ENCODE data around the gene MED17.

The MED17 gene, protein sequence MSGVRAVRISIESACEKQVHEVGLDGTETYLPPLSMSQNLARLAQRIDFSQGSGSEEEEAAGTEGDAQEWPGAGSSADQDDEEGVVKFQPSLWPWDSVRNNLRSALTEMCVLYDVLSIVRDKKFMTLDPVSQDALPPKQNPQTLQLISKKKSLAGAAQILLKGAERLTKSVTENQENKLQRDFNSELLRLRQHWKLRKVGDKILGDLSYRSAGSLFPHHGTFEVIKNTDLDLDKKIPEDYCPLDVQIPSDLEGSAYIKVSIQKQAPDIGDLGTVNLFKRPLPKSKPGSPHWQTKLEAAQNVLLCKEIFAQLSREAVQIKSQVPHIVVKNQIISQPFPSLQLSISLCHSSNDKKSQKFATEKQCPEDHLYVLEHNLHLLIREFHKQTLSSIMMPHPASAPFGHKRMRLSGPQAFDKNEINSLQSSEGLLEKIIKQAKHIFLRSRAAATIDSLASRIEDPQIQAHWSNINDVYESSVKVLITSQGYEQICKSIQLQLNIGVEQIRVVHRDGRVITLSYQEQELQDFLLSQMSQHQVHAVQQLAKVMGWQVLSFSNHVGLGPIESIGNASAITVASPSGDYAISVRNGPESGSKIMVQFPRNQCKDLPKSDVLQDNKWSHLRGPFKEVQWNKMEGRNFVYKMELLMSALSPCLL

GRCh38 chr11:93784145-93784934 lies at the start of gene MED17:
Gene MED17, plus strand, starts transcription at chr11:93784282. Its CDS starts 232 bp downstream, at chr11:93784514.
- Mint-ChIP-seq H3K36me3 (peaks cover 37% of the 10 kb centered on the region), H3K4me3 (peak within 1 kb of the TSS; percentile 95), H3K27me3 (no peaks in the 10 kb centered on the region), H3K4me1 (peaks cover 52% of the 10 kb centered on the region), H3K9me3 (no peaks in the 10 kb centered on the region), H3K27ac (peak within 1 kb of the TSS; percentile 96)
- peak; percentile 94 for DNase-seq
- CTCF ChIA-PET: interaction anchor here (1.0 to 3.6 kb wide), 2 partner anchors 43 to 550 kb away, joined by 3 to 21 read pairs; partner anchors contain the start of genes C11orf54 and TAF1D

GRCh38 chr11:93734427-93735222 lies 49.5 kb upstream of the MED17 start:
- Mint-ChIP-seq H3K4me3 (no peak overlapping the region), H3K27ac (peak overlapping the region; percentile 14), H3K9me3 (no peaks in the 10 kb centered on the region), H3K4me1 (peaks cover 70% of the 10 kb centered on the region), H3K36me3 (peaks cover 77% of the 10 kb centered on the region), H3K27me3 (no peaks in the 10 kb centered on the region)
- CTCF ChIA-PET: no interaction called here
- DNase-seq: no peak

DNA sequence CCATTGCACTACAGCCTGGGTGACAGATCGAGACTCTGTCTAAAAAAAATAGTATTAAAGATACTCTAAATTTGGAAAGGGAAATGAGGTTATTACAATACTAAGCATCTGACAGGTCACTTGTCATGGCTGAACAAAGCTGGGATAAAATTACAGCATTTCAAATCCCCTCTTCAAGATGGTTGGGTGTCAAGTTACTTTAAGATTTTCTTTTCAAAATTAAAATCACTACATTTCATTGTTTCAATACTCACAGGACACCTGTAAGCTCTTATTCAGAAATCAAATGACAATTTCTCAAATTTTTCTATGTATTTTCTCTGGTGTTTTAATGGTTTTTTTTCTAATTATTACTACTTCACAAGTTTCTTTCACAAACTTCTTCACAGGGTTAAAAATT lies 48.5 kb upstream of the MED17 start:
- Mint-ChIP-seq H3K36me3 (peaks cover 77% of the 10 kb centered on the region), H3K4me3 (no peak overlapping the region), H3K4me1 (peaks cover 76% of the 10 kb centered on the region), H3K27me3 (no peaks in the 10 kb centered on the region), H3K9me3 (no peaks in the 10 kb centered on the region), H3K27ac (no peak overlapping the region)
- CTCF ChIA-PET: no interaction called here
- no peak for DNase-seq

GRCh38 chr11:93736129-93736528 lies 48.0 kb upstream of the MED17 start:
- peaks cover under 1% of the 10 kb centered on the region for H3K27me3 Mint-ChIP-seq
- no peak for DNase-seq
- H3K4me1 Mint-ChIP-seq: peaks cover 77% of the 10 kb centered on the region
- CTCF ChIA-PET: interaction anchor here (0.7 kb wide), 1 partner anchor 15 kb away, joined by 3 read pairs; no protein-coding TSS in a partner anchor
- no peaks in the 10 kb centered on the region for H3K9me3 Mint-ChIP-seq
- H3K36me3 Mint-ChIP-seq: peaks cover 82% of the 10 kb centered on the region
- H3K27ac Mint-ChIP-seq: peak overlapping the region; percentile 4
- peak overlapping the region; percentile 2 for H3K4me3 Mint-ChIP-seq

- Mint-ChIP-seq H3K9me3 (no peaks in the 10 kb centered on the region), H3K36me3 (peaks cover 70% of the 10 kb centered on the region), H3K4me1 (peaks cover 80% of the 10 kb centered on the region), H3K27ac (peak overlapping the region; percentile 77), H3K4me3 (peak overlapping the region; percentile 99), H3K27me3 (peaks cover 4% of the 10 kb centered on the region)
- CTCF ChIA-PET: interaction anchor here (1.5 kb wide), 1 partner anchor 48 kb away, joined by 5 read pairs; no protein-coding TSS in a partner anchor
- DNase-seq: no peak
Observed at GRCh38 chr11:93737904-93738612, 46.0 kb upstream of the MED17 start.

DNA sequence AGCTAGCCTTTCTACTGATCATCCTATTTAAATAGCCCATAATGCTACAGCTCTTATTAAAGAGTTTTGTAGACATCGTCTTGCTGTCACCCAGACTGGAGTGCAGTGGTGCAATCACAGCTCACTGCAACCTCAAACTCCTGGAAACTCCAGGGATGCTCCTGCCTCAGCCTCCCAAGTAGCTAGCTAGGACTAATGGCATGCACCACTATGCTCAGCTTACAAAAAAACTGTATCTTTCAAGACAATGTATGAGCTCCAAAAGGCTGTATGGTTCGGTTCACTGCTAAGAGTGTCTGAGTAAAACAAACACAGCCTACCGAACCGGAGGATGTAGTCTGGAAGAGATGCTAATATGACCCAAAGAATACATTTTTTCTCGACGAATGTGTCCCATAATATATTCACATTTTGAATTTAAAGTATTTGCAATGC lies 45.4 kb upstream of the MED17 start:
- CTCF ChIA-PET: interaction anchor here (1.5 kb wide), 1 partner anchor 47 kb away, joined by 5 read pairs; no protein-coding TSS in a partner anchor
- Mint-ChIP-seq H3K27ac (peak overlapping the region; percentile 77), H3K9me3 (no peaks in the 10 kb centered on the region), H3K36me3 (peaks cover 69% of the 10 kb centered on the region), H3K4me1 (peaks cover 77% of the 10 kb centered on the region), H3K27me3 (peaks cover 4% of the 10 kb centered on the region), H3K4me3 (peak overlapping the region; percentile 99)
- DNase-seq: no peak

GRCh38 chr11:93740031-93740729 lies 43.9 kb upstream of the MED17 start:
- Mint-ChIP-seq H3K36me3 (peaks cover 62% of the 10 kb centered on the region), H3K9me3 (no peaks in the 10 kb centered on the region), H3K27me3 (peaks cover 4% of the 10 kb centered on the region), H3K4me3 (peak overlapping the region; percentile 99), H3K4me1 (peaks cover 71% of the 10 kb centered on the region), H3K27ac (peak overlapping the region; percentile 99)
- peak; percentile 53 for DNase-seq
- CTCF ChIA-PET: interaction anchor here (3.4 kb wide), 1 partner anchor 43 kb away, joined by 21 read pairs; the partner anchor contains the start of gene MED17

- CTCF ChIA-PET: interaction anchor here (1.1 to 3.4 kb wide), 2 partner anchors 8 to 42 kb away, joined by 3 to 21 read pairs; partner anchors contain the start of gene MED17
- Mint-ChIP-seq H3K27me3 (peaks cover 4% of the 10 kb centered on the region), H3K9me3 (no peaks in the 10 kb centered on the region), H3K4me1 (peaks cover 67% of the 10 kb centered on the region), H3K27ac (peak overlapping the region; percentile 99), H3K4me3 (peak overlapping the region; percentile 99), H3K36me3 (peaks cover 62% of the 10 kb centered on the region)
- DNase-seq: peak; percentile 74
Observed at GRCh38 chr11:93740730-93741093, 43.4 kb upstream of the MED17 start.

DNA sequence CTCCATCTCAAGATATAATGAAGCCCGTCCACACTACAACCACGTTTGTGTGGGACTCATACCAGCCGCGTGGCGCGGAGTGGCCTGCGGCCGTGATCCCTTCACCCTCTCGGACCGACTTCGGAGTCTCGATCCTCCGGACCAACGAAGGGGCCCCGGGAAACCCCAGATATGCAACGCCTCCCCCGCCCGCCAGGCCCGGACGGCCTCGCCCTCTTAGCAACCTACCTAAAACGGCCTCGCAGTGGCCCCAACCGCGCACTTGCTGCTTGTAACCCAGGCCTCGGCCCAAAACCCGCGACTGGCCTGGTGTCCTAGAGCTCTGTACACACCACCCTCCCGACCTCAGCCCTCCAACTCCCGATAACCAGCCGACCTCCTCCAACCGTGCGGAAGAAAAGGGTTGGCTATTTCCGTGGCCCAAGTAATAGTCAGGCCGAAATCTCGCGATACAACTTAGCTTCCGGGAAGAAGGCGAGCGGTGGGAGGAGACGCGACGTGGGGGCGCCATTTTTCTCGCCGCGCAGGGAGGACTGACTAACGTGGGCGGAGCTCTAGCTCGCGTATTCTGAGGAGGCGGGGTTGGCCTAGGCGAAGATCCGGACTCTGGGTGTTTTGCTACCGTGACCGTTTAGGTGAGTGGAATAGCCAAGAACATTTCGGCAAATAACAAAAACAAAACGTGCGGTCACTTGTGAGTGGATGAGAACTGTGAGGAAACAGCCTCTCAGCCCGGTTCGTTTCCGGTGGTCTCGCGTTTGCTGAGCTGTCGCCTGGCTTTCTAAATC lies 42.8 kb upstream of the MED17 start, which contains the start of the genes C11orf54 and TAF1D:
Gene C11orf54, plus strand, starts transcription at position 579 of the 788 bp plus-strand sequence. CDS start 5,722 bp downstream, outside the sequence.
Gene TAF1D, minus strand, starts transcription at position 402 of the 788 bp plus-strand sequence. CDS start 2,191 bp downstream, outside the sequence.
- Mint-ChIP-seq H3K27me3 (peaks cover 4% of the 10 kb centered on the region), H3K4me3 (peak within 1 kb of the TSS; percentile 99), H3K4me1 (peaks cover 62% of the 10 kb centered on the region), H3K9me3 (no peaks in the 10 kb centered on the region), H3K36me3 (peaks cover 56% of the 10 kb centered on the region), H3K27ac (peak within 1 kb of the TSS; percentile 99)
- CTCF ChIA-PET: interaction anchor here (0.8 to 3.4 kb wide), 3 partner anchors 9 to 74 kb away, joined by 3 to 21 read pairs (median 3); partner anchors contain the start of gene MED17
- peak; percentile 98 for DNase-seq

GRCh38 chr11:93741882-93742226 lies 42.2 kb upstream of the MED17 start:
- Mint-ChIP-seq H3K27ac (peak overlapping the region; percentile 99), H3K36me3 (peaks cover 53% of the 10 kb centered on the region), H3K9me3 (no peaks in the 10 kb centered on the region), H3K4me3 (peak overlapping the region; percentile 99), H3K4me1 (peaks cover 57% of the 10 kb centered on the region), H3K27me3 (peaks cover 4% of the 10 kb centered on the region)
- CTCF ChIA-PET: interaction anchor here (0.8 to 3.4 kb wide), 3 partner anchors 9 to 75 kb away, joined by 3 to 21 read pairs (median 3); partner anchors contain the start of gene MED17
- no peak for DNase-seq

GRCh38 chr11:93743291-93743690 lies 40.8 kb upstream of the MED17 start:
- Mint-ChIP-seq H3K36me3 (peaks cover 42% of the 10 kb centered on the region), H3K27ac (peak overlapping the region; percentile 67)
- CTCF ChIA-PET: interaction anchor here (3.4 kb wide), 1 partner anchor 40 kb away, joined by 21 read pairs; the partner anchor contains the start of gene MED17

More at GRCh38 chr11:93743291-93743690, 40.8 kb upstream of the MED17 start:
- Mint-ChIP-seq H3K4me1 (peaks cover 42% of the 10 kb centered on the region), H3K9me3 (no peaks in the 10 kb centered on the region), H3K4me3 (peak overlapping the region; percentile 99), H3K27me3 (peaks cover 4% of the 10 kb centered on the region)
- no peak for DNase-seq
